MG63 (cell line): ENCODE data around the gene H2BK1. TPM values are rescaled to one million over a fixed set of nuclear protein-coding genes. Genes with fewer than 3 reads are reported as not detected.

Experiments
- DNase-seq: peaks from one replicate; pipeline ENCODE4 v3.0.0-alpha.2; 2020
- H3K27me3 ChIP-seq: fragments of 250-450 bp; sonication (Bioruptor Pico); 2 replicates; pipeline ENCODE4 v1.5.1; 2020; ENCODE audit warnings: mild to moderate bottlenecking, moderate library complexity
- H3K36me3 ChIP-seq: fragments of 250-450 bp; sonication (Bioruptor Pico); 2 replicates; pipeline ENCODE4 v1.5.1; 2020; ENCODE audit warnings: mild to moderate bottlenecking, moderate library complexity
- H3K4me3 ChIP-seq: fragments of 250-450 bp; sonication (Bioruptor Pico); 2 replicates; pipeline ENCODE4 v1.5.1; 2020; ENCODE audit warnings: mild to moderate bottlenecking, moderate library complexity
- H3K9me3 ChIP-seq: fragments of 250-450 bp; sonication (Bioruptor Pico); 2 replicates; pipeline ENCODE4 v1.5.1; 2020; ENCODE audit warnings: mild to moderate bottlenecking, moderate library complexity
- total RNA-seq: library from RNA; depleted of rRNA; stranded (reverse); fragments of >200 nt; shearing (Covaris generic); gene quantifications from 2 replicates; pipeline ENCODE4 v1.2.3, GENCODE V29; 2014; ENCODE audit warnings: low replicate concordance

H2BK1 gene
- total RNA-seq, 1 experiment from 2014 or later = not detected

DNA sequence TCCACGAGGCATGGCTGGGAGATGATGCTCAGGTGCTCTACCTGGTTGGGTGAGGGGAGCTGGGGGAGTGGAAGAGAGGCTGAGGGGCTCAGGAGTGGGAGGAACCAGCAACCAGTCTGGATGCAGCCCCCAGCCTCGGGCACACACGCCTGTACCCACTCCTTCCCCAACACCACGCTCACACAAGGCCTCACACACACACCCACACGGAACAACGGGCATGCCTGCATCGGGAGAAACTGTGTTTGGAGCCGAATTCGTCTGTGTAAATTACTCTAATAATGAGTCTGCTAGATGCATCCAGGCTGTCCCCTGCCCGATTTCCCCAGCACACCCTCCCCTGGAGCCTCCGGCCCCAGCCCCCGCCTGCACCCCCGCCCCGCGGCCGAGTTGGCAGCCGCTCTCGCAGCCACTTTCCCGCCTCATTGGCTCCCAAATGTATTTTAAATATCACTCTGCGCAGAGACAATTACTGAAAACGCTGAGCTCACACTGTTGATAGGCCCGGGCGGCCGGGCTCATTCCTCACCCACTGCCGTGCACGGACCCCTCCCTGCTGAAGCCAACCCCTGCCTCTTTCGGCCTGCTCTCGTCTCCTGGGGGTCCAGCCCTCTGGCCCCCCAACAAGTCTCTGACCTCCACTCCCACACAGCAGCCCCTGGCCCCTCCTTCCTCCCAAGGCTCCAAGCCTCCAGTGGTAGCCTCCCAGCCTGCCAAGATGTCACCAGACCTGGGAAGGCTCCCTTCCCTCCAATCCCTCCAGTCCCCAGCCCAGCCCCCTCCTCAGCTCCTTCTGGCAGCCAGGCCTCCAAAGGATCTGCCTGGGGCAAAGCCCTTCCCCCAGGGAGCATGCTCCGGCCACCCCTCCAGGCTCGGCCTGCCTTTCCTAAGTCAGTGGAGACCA, 11.1 kb downstream of the H2BK1 start:
- no peaks in the 10 kb centered on the region for H3K9me3 ChIP-seq
- no peak for DNase-seq
- H3K27me3 ChIP-seq = no peaks in the 10 kb centered on the region
- H3K36me3 ChIP-seq = no peaks in the 10 kb centered on the region
- no peak overlapping the region for H3K4me3 ChIP-seq

- Histone ChIP-seq H3K4me3 (no peak overlapping the region), H3K36me3 (no peaks in the 10 kb centered on the region), H3K9me3 (no peaks in the 10 kb centered on the region), H3K27me3 (no peaks in the 10 kb centered on the region)
- no peak for DNase-seq
Observed at GRCh38 chr7:151197932-151198331, 12.4 kb downstream of the H2BK1 start.

GRCh38 chr7:151195616-151196450, 14.5 kb downstream of the H2BK1 start:
- no peaks in the 10 kb centered on the region for H3K9me3 ChIP-seq
- H3K4me3 ChIP-seq = no peak overlapping the region
- H3K36me3 ChIP-seq = no peaks in the 10 kb centered on the region
- no peaks in the 10 kb centered on the region for H3K27me3 ChIP-seq
- DNase-seq = no peak

GRCh38 chr7:151194188-151194587, 16.1 kb downstream of the H2BK1 start:
- Histone ChIP-seq H3K9me3 (no peaks in the 10 kb centered on the region), H3K27me3 (no peaks in the 10 kb centered on the region), H3K36me3 (no peaks in the 10 kb centered on the region), H3K4me3 (no peak overlapping the region)
- DNase-seq = no peak

DNA sequence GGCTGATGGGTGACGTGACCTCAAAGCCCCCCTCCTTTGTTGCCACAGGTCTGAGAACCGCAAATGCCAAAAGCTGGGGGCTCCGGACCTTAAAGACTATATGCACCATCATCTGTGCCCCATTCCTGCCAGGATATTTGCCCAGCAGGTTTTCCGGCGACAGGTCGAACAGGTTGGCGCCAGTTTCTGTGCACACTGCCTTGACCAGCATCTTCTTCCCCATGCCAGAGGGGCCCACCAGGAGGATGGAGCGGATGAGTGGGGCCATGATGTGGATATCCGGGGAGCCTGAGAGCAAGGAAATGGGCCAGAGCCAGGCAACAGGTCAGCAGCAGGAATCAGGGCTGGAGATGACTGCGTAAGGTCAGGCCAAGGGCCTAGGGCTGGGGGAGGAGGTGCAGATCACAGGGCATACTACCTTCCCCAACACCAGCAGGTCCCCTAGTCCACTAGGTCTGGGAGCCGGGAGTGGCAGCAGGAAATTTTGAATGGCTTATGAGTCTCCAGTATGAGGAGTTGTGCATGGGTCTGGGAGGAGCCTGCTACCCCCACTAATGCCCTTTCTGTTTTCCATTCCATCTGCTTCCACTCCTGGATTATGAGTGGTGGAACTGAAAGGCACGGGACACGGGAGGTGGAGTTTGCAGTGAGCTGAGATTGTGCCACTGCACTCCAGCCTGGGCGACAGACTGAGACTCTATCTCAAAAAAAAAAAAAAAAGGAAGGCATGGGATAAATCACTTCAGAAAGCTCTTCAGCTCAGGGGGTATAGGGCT, 16.9 kb downstream of the H2BK1 start:
- no peak for DNase-seq
- Histone ChIP-seq H3K4me3 (no peak overlapping the region), H3K9me3 (no peaks in the 10 kb centered on the region), H3K36me3 (no peaks in the 10 kb centered on the region), H3K27me3 (no peaks in the 10 kb centered on the region)

DNA sequence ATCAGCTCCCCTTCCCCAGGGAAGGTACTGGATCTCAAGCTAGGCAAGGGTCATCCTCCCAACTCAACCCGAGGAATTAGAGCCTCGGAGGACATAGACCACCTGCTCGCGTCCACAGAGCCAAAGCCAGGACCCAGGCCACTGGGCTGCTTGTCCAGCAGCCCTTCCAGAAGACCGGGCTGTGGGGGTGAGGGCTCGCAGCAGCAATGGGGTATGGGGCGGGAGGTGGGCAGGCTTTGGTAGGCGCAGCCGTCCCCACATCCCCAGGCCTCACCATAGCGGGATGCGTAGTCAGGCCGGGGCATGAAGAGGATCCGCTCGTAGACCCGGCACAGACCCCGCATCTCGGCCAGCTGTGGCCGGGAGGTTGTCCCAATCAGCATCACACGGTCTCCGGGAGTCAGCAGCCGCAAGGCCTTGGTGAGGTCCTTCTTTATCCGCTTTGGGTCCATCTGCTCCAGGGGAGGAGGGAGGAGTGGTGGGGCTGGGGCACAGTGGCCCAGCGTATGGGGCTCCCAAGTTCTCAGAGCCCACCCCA, 18.2 kb downstream of the H2BK1 start:
- no peak for DNase-seq
- Histone ChIP-seq H3K4me3 (no peak overlapping the region), H3K27me3 (no peaks in the 10 kb centered on the region)

GRCh38 chr7:151191544-151191943, 18.7 kb downstream of the H2BK1 start:
- H3K36me3 ChIP-seq = no peaks in the 10 kb centered on the region
- no peak for DNase-seq
- no peaks in the 10 kb centered on the region for H3K27me3 ChIP-seq
- no peaks in the 10 kb centered on the region for H3K9me3 ChIP-seq
- no peak overlapping the region for H3K4me3 ChIP-seq

More for the DNA sequence above, 18.2 kb downstream of the H2BK1 start:
- Histone ChIP-seq H3K9me3 (no peaks in the 10 kb centered on the region), H3K36me3 (no peaks in the 10 kb centered on the region)

GRCh38 chr7:151189038-151189437, 21.2 kb downstream of the H2BK1 start:
- Histone ChIP-seq H3K4me3 (no peak overlapping the region), H3K36me3 (no peaks in the 10 kb centered on the region), H3K9me3 (no peaks in the 10 kb centered on the region), H3K27me3 (no peaks in the 10 kb centered on the region)
- no peak for DNase-seq

DNA sequence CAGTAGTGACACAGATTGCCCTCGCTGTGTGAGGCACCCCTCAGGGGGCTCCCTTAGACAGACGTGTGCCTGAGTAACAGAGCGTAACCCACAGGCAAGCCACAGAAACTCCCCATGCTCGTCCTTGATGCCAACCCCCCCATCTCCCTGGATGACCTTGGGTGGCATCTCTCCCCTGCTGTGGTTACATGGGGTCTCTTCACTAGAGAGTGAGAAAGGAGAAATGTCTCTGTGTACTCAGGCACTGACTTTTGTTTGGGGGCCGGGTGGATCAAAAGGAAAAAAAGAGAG, 22.1 kb downstream of the H2BK1 start:
- Histone ChIP-seq H3K27me3 (no peaks in the 10 kb centered on the region), H3K36me3 (no peaks in the 10 kb centered on the region)
- DNase-seq = no peak

DNA sequence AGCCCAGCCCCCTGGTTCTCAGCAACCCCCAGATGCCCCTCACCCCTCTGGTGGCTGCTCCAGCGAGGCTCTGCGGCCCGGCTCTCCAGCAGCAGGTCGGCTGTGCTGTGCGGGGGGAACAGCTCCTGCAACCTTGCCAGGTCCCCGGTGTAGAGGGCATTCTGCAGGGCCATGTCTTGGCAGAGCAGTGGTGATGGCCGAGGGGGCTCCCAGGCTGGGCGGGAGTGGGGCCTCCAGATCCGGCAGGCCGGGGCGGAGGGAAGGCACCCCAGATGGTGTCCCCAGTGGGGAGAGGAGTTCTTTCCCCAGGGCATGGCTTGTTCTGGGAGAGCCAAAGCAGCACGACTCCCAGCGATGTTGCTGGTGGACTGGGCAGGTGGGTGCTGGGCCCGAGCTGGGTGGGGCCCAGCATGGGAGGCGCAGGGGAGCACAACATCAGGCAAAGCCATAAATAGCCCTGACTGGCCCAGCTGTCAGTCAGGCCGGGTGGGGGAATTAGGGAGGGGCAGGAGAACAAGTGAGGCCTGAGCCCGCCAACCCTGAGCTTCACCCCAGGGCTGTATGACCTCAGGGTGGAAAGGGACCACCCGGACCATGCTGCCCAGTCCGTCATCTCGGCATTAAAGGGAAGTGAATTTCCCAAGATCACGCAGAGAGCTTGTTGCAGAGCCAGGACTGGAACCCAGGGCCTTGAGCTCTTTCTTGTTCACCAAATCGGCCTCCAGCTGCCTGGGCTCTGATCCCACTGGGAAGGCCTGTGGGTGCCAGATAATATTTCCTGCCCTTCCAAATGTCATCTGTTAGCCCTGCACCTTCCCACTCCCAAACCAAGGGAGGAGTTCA, 22.7 kb downstream of the H2BK1 start:
- Histone ChIP-seq H3K9me3 (no peaks in the 10 kb centered on the region), H3K4me3 (no peak overlapping the region), H3K36me3 (no peaks in the 10 kb centered on the region), H3K27me3 (no peaks in the 10 kb centered on the region)
- DNase-seq = no peak

More for the DNA sequence above, 22.1 kb downstream of the H2BK1 start:
- Histone ChIP-seq H3K4me3 (no peak overlapping the region), H3K9me3 (no peaks in the 10 kb centered on the region)

DNA sequence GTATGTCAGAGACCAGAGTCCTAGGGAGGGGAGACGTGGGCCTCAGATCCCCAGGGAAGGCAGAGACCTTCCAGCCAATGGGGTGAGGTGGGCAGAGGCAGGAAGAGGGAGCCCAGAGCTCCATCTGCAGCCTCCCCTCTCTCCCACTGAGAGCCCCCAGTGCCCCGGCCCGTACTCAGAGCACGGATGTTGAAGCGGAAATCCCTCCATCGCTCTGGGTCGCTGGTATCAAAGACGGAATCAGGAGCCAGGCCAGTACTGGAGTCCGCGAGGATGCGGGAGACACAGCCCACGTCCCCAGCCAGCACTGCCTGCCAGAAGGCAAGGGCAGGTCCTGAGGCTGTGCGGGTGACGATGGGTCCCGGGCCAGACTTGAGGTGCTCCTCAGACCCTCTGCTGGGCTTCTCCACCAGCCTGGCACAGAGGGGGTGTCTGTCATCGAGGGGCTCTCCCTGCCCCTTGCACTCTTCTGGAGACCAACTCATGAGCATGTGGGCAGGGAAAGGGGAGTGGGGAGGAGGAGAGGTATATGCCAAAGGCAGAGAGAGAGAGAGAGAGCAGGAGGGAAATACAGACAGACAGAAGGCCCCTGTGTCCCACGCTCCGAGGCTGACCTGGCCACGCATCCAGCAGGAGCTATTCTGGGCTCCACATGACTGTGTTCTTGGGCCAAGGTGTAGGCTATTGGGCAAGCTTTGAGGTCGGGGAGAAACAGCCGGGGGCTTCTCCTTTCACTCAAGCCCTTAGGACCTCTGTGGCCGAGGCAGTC, 23.5 kb downstream of the H2BK1 start, which contains the start of gene ASB10:
Gene ASB10, minus strand, starts transcription at position 611 of the 769 bp plus-strand sequence. Its CDS starts 120 bp downstream, at position 491.
- Histone ChIP-seq H3K4me3 (no peak within 1 kb of the TSS), H3K36me3 (no peaks in the 10 kb centered on the region), H3K9me3 (no peaks in the 10 kb centered on the region), H3K27me3 (no peaks in the 10 kb centered on the region)
- DNase-seq = no peak

DNA sequence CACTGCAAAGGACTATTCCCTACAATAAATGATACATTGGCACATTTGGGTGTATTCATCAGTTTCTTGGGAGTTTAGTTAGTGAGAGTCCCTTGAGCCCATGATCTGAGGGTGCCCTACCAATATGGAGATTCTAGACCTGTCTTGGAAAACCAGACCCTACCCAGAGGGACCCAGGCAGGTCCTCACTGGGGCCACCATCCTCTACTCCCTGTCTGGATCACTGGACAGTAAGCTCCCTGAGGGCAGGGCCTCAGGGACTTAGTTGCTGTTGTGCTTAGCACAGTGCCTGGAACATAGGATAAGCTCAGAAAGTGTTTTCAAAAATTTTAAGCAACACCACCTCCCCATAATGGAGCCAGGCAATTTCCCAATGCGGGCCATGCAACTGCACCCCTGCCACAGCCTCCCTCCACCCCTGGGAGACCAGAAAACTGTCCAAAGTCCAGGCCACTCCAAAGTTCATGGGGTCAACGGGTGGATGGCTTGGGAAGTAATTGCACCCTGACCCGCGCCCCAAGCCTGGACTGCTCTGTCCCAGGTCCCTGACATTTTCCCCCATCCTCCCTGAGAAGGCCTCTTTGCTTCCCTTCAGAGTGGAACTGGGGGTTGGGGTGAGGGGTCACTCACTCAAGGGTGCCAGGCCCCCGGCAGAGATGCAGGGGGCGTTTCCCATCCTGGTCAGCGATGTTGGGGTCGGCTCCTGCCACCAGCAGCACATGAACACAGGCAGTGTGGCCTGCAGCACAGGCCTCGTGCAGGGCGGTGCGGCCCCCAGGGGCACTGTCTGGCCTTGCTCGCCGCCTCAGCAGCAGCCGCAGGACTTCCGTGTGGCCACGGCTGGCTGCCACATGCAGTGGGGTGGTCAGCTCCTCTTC, 24.3 kb downstream of the H2BK1 start:
- Histone ChIP-seq H3K36me3 (no peaks in the 10 kb centered on the region), H3K4me3 (no peak overlapping the region), H3K27me3 (no peaks in the 10 kb centered on the region), H3K9me3 (no peaks in the 10 kb centered on the region)
- DNase-seq = no peak

DNA sequence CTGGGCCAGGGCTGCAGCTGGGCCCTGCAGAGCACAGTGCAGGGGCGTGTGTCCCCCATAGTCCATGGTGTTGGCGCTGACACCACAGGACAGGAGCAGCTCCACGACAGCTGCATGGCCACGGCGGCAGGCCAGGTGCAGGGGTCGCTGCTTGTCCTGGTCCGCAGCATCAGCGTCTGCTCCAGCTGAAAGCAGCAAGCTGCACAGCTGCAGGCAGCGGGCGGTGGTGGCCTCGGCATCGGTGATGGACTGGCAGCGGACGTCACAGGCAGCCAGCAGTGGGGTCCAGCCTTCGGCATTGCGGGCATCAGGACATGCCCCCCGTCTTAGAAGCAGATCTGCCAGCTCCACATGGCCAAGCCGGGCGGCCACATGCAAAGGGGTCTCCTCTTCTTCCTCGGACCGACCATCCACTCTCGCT, 29.3 kb downstream of the H2BK1 start:
- no peak for DNase-seq
- no peaks in the 10 kb centered on the region for H3K27me3 ChIP-seq

GRCh38 chr7:151179946-151180345, 30.3 kb downstream of the H2BK1 start:
- Histone ChIP-seq H3K9me3 (no peaks in the 10 kb centered on the region), H3K36me3 (no peaks in the 10 kb centered on the region), H3K4me3 (no peak overlapping the region), H3K27me3 (no peaks in the 10 kb centered on the region)
- no peak for DNase-seq

More for the DNA sequence above, 29.3 kb downstream of the H2BK1 start:
- no peak overlapping the region for H3K4me3 ChIP-seq
- H3K9me3 ChIP-seq = no peaks in the 10 kb centered on the region
- H3K36me3 ChIP-seq = no peaks in the 10 kb centered on the region
